PC-9 (cell line): Measurements from ENCODE around the gene HSDL1. TPM values are rescaled to one million over a fixed set of nuclear protein-coding genes. Genes with fewer than 3 reads are reported as not detected.

Source experiments
- BruUV-seq: library from RNA; stranded (reverse); fragments of 400-500 nt; replicated peaks from 2 replicates; lab custom pipeline; 2021; lab: Mats Ljungman, UMichigan
- CTCF ChIA-PET: fragments of 300-600 bp; sonication (Branson Sonifier 250); formaldehyde crosslinking; loops from one replicate; lab custom pipeline; 2022; ENCODE audit warnings: antibody characterized with exemption; lab: Charles Lee
- POLR2A ChIA-PET: fragments of 300-600 bp; sonication (Branson Sonifier 250); formaldehyde crosslinking; loops from one replicate; lab custom pipeline; 2022; ENCODE audit warnings: antibody characterized with exemption; ENCODE audit not compliant: unreplicated experiment; lab: Charles Lee
- DNase-seq, 2 experiments: peaks; one replicate each; pipeline versions ENCODE4 v3.0.0 to v3.0.0-alpha.2; 2015 to 2022; ENCODE audit warnings: mixed read lengths in 1 of 2
- H2AFZ ChIP-seq: fragments of 200-600 bp; sonication (generic); 2 replicates; pipeline ENCODE4 v1.8.1; 2017; ENCODE audit warnings: antibody characterized with exemption
- H3F3A ChIP-seq: fragments of 200-600 bp; sonication (generic); 2 replicates; pipeline ENCODE4 v1.8.1; 2017; ENCODE audit warnings: antibody characterized with exemption, mild to moderate bottlenecking, low read depth; ENCODE audit not compliant: insufficient read depth
- H3K27ac ChIP-seq: fragments of 200-600 bp; sonication (generic); 2 replicates; pipeline ENCODE4 v1.6.1; 2016; ENCODE audit warnings: mixed run types
- H3K27me3 ChIP-seq: fragments of 200-600 bp; sonication (generic); 2 replicates; pipeline ENCODE4 v1.6.1; 2016; ENCODE audit warnings: low read depth, mixed run types; ENCODE audit not compliant: insufficient read depth
- H3K36me3 ChIP-seq: fragments of 200-600 bp; sonication (generic); 2 replicates; pipeline ENCODE4 v1.6.1; 2016; ENCODE audit warnings: low read depth, mixed run types
- H3K4me1 ChIP-seq: fragments of 200-600 bp; sonication (generic); replicated peaks from 2 replicates; pipeline ENCODE4 v1.6.1; 2016; ENCODE audit warnings: mixed run types; ENCODE audit not compliant: insufficient read depth
- H3K4me2 ChIP-seq: fragments of 200-600 bp; sonication (generic); 2 replicates; pipeline ENCODE4 v1.6.1; 2017; ENCODE audit warnings: mixed run types
- H3K4me3 ChIP-seq: fragments of 200-600 bp; sonication (generic); 2 replicates; pipeline ENCODE4 v1.6.1; 2016; ENCODE audit warnings: mixed run types
- H3K79me2 ChIP-seq: fragments of 200-600 bp; sonication (generic); 2 replicates; pipeline ENCODE4 v1.6.1; 2017; ENCODE audit warnings: low read depth, mixed run types
- H3K9me2 ChIP-seq: fragments of 200-600 bp; sonication (generic); 2 replicates; pipeline ENCODE4 v1.8.1; 2017; ENCODE audit warnings: mild to moderate bottlenecking; ENCODE audit not compliant: insufficient read depth
- H3K9me3 ChIP-seq: fragments of 200-600 bp; sonication (generic); 2 replicates; pipeline ENCODE4 v1.8.1; 2016; ENCODE audit warnings: low read depth; ENCODE audit not compliant: insufficient read depth
- H4K20me1 ChIP-seq: fragments of 200-600 bp; sonication (generic); 2 replicates; pipeline ENCODE4 v1.8.1; 2017; ENCODE audit not compliant: insufficient read depth
- EZH2 ChIP-seq: fragments of 200-600 bp; sonication (generic); IDR thresholded peaks from 2 replicates; pipeline ENCODE4 v1.8.0; 2017; ENCODE audit warnings: antibody characterized with exemption, low read depth
- intact Hi-C: fragments of 100-400 bp; cut with micrococcal nuclease; formaldehyde crosslinking; loops from one replicate; pipeline ENCODE4 v1.10.0; 2022; ENCODE audit not compliant: unreplicated experiment
- total RNA-seq: library from RNA; stranded (reverse); gene quantifications from 2 replicates; pipeline ENCODE4 v1.2.3, GENCODE V29; 2021
- TF ChIP-seq, protein P1 (sequence below): fragments of 200-600 bp; sonication (generic); conservative IDR thresholded peaks from 2 replicates; pipeline ENCODE4 v1.6.1; 2017; ENCODE audit warnings: mixed run types, antibody characterized with exemption, mild to moderate bottlenecking, moderate library complexity

Gene HSDL1
- total RNA-seq, 1 experiment from 2014 or later, result 32.1 TPM

DNA sequence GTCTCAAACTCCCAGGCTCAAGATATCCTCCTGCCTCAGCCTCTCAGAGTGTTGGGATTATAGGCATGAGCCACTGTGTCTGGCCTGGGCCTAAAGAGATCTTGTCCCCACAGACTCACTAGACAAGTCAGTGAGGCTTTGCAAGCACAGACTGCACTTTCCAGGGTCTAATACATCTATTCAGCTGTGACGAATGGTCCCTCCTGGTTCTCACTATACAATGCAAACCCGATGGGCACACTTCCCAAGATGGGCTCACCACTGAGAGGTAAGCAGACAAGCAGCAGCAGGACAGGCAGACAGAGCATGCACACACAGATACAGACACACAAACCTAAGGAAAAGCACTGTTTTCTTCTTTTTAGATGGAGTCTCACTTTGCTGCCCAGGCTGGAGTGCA lies 37.1 kb downstream of the HSDL1 start:
- Histone ChIP-seq H3K4me1 (peaks cover 27% of the 10 kb centered on the region), H3K36me3 (peaks cover 3% of the 10 kb centered on the region; the same call in 1 of the 2 replicates), H3K9me2 (no peaks in the 10 kb centered on the region), H3K4me2 (no peak overlapping the region), H3F3A (peaks cover 22% of the 10 kb centered on the region), H3K27ac (no peak overlapping the region), H4K20me1 (peaks cover 37% of the 10 kb centered on the region), H3K9me3 (no peaks in the 10 kb centered on the region), H3K4me3 (no peak overlapping the region), H2AFZ (no peak overlapping the region), H3K27me3 (no peaks in the 10 kb centered on the region), H3K79me2 (peaks cover 89% of the 10 kb centered on the region)
- no peak for DNase-seq
- BruUV-seq, result no TSS peak
- TF ChIP-seq EZH2, result no peak
- ChIA-PET CTCF (interaction anchor here (0.8 kb wide), 1 partner anchor 9 kb away, joined by 6 read pairs; the partner anchor contains the start of gene MBTPS1), POLR2A (no interaction called here)
- intact Hi-C loops, result no loop called here

DNA sequence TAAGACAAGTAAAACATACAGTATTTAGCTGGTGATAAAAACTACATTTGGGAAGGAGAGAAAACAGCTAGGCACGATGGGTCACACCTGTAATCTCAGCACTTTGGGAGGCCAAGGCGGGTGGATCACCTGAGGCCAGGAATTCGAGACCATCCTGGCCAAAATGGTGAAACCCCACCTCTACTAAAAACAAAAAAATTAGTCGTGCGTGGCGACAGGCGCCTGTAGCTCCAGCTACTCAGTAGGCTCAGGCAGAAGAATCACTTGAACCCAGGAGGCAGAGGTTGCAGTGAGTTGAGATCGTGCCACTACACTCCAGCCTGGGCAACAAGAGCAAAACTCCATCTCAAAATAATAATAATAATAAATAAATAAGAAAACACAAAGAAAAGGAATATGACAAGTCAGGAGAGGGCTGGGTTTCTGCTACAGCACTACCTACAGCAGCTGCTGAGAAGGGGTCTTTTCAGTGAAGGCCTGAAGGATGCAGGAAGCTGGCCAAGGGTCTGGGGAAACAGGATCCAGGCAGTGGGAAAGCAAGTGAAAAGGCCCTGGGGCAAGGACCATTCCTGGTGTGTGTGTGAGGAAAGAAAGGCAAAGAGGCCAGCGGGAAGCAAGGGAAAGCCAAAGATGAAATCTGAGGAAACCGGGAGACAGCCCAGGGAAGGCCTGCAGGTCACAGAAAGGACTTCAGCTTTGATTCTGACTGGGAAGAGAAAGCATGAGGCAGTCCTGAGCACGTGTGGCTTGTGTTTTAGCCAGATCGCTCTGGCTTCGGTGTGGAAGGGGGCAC lies 38.8 kb downstream of the HSDL1 start:
- Histone ChIP-seq H3K36me3 (peaks cover 10% of the 10 kb centered on the region), H3K4me3 (no peak overlapping the region), H3K27me3 (no peaks in the 10 kb centered on the region), H3F3A (peaks cover 26% of the 10 kb centered on the region), H3K9me3 (no peaks in the 10 kb centered on the region), H3K79me2 (peaks cover 89% of the 10 kb centered on the region), H3K27ac (no peak overlapping the region), H3K9me2 (no peaks in the 10 kb centered on the region), H3K4me2 (no peak overlapping the region), H2AFZ (no peak overlapping the region), H3K4me1 (peaks cover 40% of the 10 kb centered on the region), H4K20me1 (peaks cover 29% of the 10 kb centered on the region)
- TF ChIP-seq EZH2, result no peak
- TF ChIP-seq, protein P1, sequence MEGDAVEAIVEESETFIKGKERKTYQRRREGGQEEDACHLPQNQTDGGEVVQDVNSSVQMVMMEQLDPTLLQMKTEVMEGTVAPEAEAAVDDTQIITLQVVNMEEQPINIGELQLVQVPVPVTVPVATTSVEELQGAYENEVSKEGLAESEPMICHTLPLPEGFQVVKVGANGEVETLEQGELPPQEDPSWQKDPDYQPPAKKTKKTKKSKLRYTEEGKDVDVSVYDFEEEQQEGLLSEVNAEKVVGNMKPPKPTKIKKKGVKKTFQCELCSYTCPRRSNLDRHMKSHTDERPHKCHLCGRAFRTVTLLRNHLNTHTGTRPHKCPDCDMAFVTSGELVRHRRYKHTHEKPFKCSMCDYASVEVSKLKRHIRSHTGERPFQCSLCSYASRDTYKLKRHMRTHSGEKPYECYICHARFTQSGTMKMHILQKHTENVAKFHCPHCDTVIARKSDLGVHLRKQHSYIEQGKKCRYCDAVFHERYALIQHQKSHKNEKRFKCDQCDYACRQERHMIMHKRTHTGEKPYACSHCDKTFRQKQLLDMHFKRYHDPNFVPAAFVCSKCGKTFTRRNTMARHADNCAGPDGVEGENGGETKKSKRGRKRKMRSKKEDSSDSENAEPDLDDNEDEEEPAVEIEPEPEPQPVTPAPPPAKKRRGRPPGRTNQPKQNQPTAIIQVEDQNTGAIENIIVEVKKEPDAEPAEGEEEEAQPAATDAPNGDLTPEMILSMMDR, result no peak
- no TSS peak for BruUV-seq
- no peak for DNase-seq
- ChIA-PET CTCF (no interaction called here), POLR2A (no interaction called here)
- intact Hi-C loops, result no loop called here

DNA sequence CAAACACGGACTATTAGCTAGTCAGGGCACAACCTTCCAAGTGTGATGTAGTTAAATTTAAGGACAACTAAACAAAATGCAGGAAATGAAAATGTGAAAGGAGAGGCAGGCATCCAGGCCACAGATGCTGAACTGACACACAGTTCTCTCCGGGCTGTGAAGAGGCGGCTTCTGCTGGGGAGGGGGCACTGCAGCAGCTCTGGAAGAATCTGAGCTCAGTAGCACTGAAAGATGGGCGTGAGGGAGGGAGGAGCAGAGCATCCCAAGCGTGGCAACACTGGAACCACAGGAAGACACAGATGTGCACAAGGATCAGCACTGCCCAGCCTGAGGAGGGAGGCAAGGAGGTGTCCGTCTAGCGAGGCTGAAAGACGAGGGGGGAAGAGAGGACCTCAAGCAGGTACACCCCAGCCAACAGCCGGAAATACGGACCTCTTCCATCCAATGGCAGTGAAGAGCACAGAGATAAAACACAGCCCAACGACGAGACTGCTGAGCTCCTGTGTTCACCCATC lies 39.6 kb downstream of the HSDL1 start:
- Histone ChIP-seq H3K36me3 (peaks cover 10% of the 10 kb centered on the region; the same call in 1 of the 2 replicates), H3K79me2 (peaks cover 89% of the 10 kb centered on the region), H3K4me1 (peaks cover 48% of the 10 kb centered on the region), H3K27me3 (no peaks in the 10 kb centered on the region), H3K4me3 (no peak overlapping the region), H4K20me1 (peaks cover 26% of the 10 kb centered on the region), H3K27ac (0 out of 2 replicates have a peak overlapping the region, but pooled peaks have one; percentile 60), H3F3A (peaks cover 28% of the 10 kb centered on the region), H2AFZ (no peak overlapping the region), H3K4me2 (peak overlapping the region; percentile 65; the same call in 1 of the 2 replicates), H3K9me3 (no peaks in the 10 kb centered on the region), H3K9me2 (no peaks in the 10 kb centered on the region)
- DNase-seq, result no peak
- ChIA-PET CTCF (interaction anchor here (0.7 kb wide), 1 partner anchor 33 kb away, joined by 5 read pairs; no protein-coding TSS in a partner anchor), POLR2A (no interaction called here)
- BruUV-seq, result no TSS peak
- intact Hi-C loops, result no loop called here
- no peak for TF ChIP-seq EZH2
- TF ChIP-seq, protein P1, result no peak
